ENCODE results near the gene CETP.
"Not testable (repeated sequence)": the region's sequence is repeated elsewhere in the genome, so short reads cannot be mapped to it uniquely, and the experiment has no call there.

CETP gene

GRCh38 chr16:56986361-56986760 lies 24.6 kb downstream of the CETP start:
- no peak for TF ChIP-seq CTCF (IDR thresholded peaks at IDR 0.05; ENCODE audit: borderline replicate concordance, control extremely low read depth, extremely low read depth, insufficient read depth, missing control alignments)
- no peak for DNase-seq (ENCODE audit: low spot score)

GRCh38 chr16:56986908-56987307 lies 25.2 kb downstream of the CETP start:
- DNase-seq (ENCODE audit: low spot score); in situ Hi-C loops (cut with MboI; ENCODE audit: low sequenced_read_pairs, unreplicated experiment): not testable (repeated sequence)

More at GRCh38 chr16:56986361-56986760, 24.6 kb downstream of the CETP start:
- in situ Hi-C loops (cut with MboI; ENCODE audit: low sequenced_read_pairs, unreplicated experiment): no loop called here

GRCh38 chr16:56987692-56988091 lies 25.9 kb downstream of the CETP start:
- no peak for TF ChIP-seq CTCF (IDR thresholded peaks at IDR 0.05; ENCODE audit: borderline replicate concordance, control extremely low read depth, extremely low read depth, insufficient read depth, missing control alignments)

GRCh38 chr16:56988161-56988947 lies 26.6 kb downstream of the CETP start:
- no peak for TF ChIP-seq CTCF (IDR thresholded peaks at IDR 0.05; ENCODE audit: borderline replicate concordance, control extremely low read depth, extremely low read depth, insufficient read depth, missing control alignments)
- DNase-seq (ENCODE audit: low spot score): no peak
- in situ Hi-C loops (cut with MboI; ENCODE audit: low sequenced_read_pairs, unreplicated experiment): no loop called here

More at GRCh38 chr16:56987692-56988091, 25.9 kb downstream of the CETP start:
- in situ Hi-C loops (cut with MboI; ENCODE audit: low sequenced_read_pairs, unreplicated experiment): no loop called here
- no peak for DNase-seq (ENCODE audit: low spot score)

GRCh38 chr16:56988948-56989945 lies 27.5 kb downstream of the CETP start, which contains the start of gene NLRC5:
Gene NLRC5, plus strand, starts transcription at chr16:56989557. Its CDS starts 31,156 bp downstream, at chr16:57020713.
- peak; percentile 91 for DNase-seq (ENCODE audit: low spot score)

GRCh38 chr16:56989988-56990387 lies 28.2 kb downstream of the CETP start:
- DNase-seq (ENCODE audit: low spot score): no peak
- TF ChIP-seq CTCF (IDR thresholded peaks at IDR 0.05; ENCODE audit: borderline replicate concordance, control extremely low read depth, extremely low read depth, insufficient read depth, missing control alignments): no peak
- in situ Hi-C loops (cut with MboI; ENCODE audit: low sequenced_read_pairs, unreplicated experiment): no loop called here

More at GRCh38 chr16:56988948-56989945, 27.5 kb downstream of the CETP start, which contains the start of gene NLRC5:
- TF ChIP-seq CTCF (IDR thresholded peaks at IDR 0.05; ENCODE audit: borderline replicate concordance, control extremely low read depth, extremely low read depth, insufficient read depth, missing control alignments): no peak
- in situ Hi-C loops (cut with MboI; ENCODE audit: low sequenced_read_pairs, unreplicated experiment): no loop called here
